Panc1 (cell line): Measurements from ENCODE around the gene IL4. TPM values are rescaled to one million over a fixed set of nuclear protein-coding genes. Genes with fewer than 3 reads are reported as not detected.

Experiments used
- ATAC-seq: fragments of 200-7000 bp; cut with Tn5 transposase; 2 replicates; pipeline ENCODE4 v1.9.1; 2020; ENCODE audit warnings: mild to moderate bottlenecking, moderate library complexity
- BruUV-seq: library from RNA; stranded (reverse); fragments of 400-500 nt; replicated peaks from 2 replicates; lab custom pipeline; 2021; lab: Mats Ljungman, UMichigan
- CTCF ChIA-PET: fragments of 300-600 bp; sonication (Branson Sonifier 250); formaldehyde crosslinking; loops from one replicate; lab custom pipeline; 2022; ENCODE audit warnings: antibody characterized with exemption; lab: Charles Lee
- POLR2A ChIA-PET: fragments of 300-600 bp; sonication (Branson Sonifier 250); formaldehyde crosslinking; loops from one replicate; lab custom pipeline; 2022; ENCODE audit warnings: antibody characterized with exemption; lab: Charles Lee
- DNase-seq: peaks from one replicate; pipeline ENCODE4 v3.0.0-alpha.2; 2010; ENCODE audit warnings: low read depth, low spot score
- H3K27ac ChIP-seq: 2 replicates; pipeline ENCODE4 v1.5.1; 2011; ENCODE audit warnings: mild to moderate bottlenecking, low read length, inconsistent platforms
- H3K27me3 ChIP-seq: fragments of 200-500 bp; sonication (Bioruptor generic); 2 replicates; pipeline ENCODE4 v1.6.0; 2014; ENCODE audit warnings: low read length, inconsistent platforms; ENCODE audit not compliant: control insufficient read depth, insufficient read depth
- H3K36me3 ChIP-seq: fragments of 200-500 bp; sonication (Bioruptor generic); 2 replicates; pipeline ENCODE4 v1.5.1; 2014; ENCODE audit warnings: inconsistent platforms, mild to moderate bottlenecking, low read length, moderate library complexity; ENCODE audit not compliant: control insufficient read depth, insufficient read depth
- H3K4me1 ChIP-seq: 2 replicates; pipeline ENCODE4 v1.5.1; 2011; ENCODE audit warnings: inconsistent platforms, mild to moderate bottlenecking, low read length, moderate library complexity; ENCODE audit not compliant: control insufficient read depth, insufficient read depth
- H3K4me3 ChIP-seq, 2 experiments: 2 replicates each; pipeline ENCODE4 v1.5.1; 2011 to 2012; ENCODE audit warnings: low read depth in 2 of 2, low read length in 2 of 2, mild to moderate bottlenecking in 2 of 2, inconsistent platforms in 1 of 2, moderate library complexity in 1 of 2
- H3K9me3 ChIP-seq: fragments of 200-500 bp; sonication (Bioruptor generic); 2 replicates; pipeline ENCODE4 v1.5.1; 2014; ENCODE audit warnings: low read depth, mild to moderate bottlenecking, inconsistent platforms, low read length, moderate library complexity; ENCODE audit not compliant: control insufficient read depth, insufficient read depth
- POLR2AphosphoS5 ChIP-seq: IDR thresholded peaks from 2 replicates; pipeline ENCODE4 v1.6.1; 2012; ENCODE audit warnings: mild to moderate bottlenecking, low read depth, low read length, moderate library complexity
- SIN3A ChIP-seq: IDR thresholded peaks from 2 replicates; pipeline ENCODE4 v1.6.1; 2012; ENCODE audit warnings: low read depth, mild to moderate bottlenecking, low read length, moderate library complexity, borderline replicate concordance; ENCODE audit not compliant: insufficient read depth
- TCF7L2 ChIP-seq: IDR thresholded peaks from 2 replicates; pipeline ENCODE4 v1.6.1; 2011; ENCODE audit warnings: mild to moderate bottlenecking, low read depth, low read length, inconsistent platforms
- in situ Hi-C: cut with HindIII; loops from 2 replicates; pipeline ENCODE4 v1.10.0; 2016; ENCODE audit warnings: low sequenced_read_pairs, low pct_unique_long_range_greater_than_20kb
- intact Hi-C: fragments of 100-400 bp; cut with micrococcal nuclease; formaldehyde crosslinking; loops from one replicate; pipeline ENCODE4 v1.10.0; 2022; ENCODE audit not compliant: unreplicated experiment
- total RNA-seq: library from RNA; stranded (reverse); gene quantifications from one replicate; pipeline ENCODE4 v1.2.1, GENCODE V29; 2021; ENCODE audit not compliant: unreplicated experiment
- TF ChIP-seq, protein P1 (sequence below), 2 experiments: IDR thresholded peaks; 2 replicates each; pipeline ENCODE4 v1.6.1; 2011 to 2012; ENCODE audit warnings: low read depth in 2 of 2, control low read depth in 1 of 2, low read length in 1 of 2, mild to moderate bottlenecking in 1 of 2, moderate library complexity in 1 of 2; ENCODE audit not compliant: insufficient read depth in 1 of 2
- TF ChIP-seq, protein P2 (sequence below): fragments of 450-650 bp; IDR thresholded peaks from 2 replicates; pipeline ENCODE4 v1.5.1; 2017; ENCODE audit warnings: mild to moderate bottlenecking

IL4 gene
- total RNA-seq, 1 experiment from 2014 or later: not detected

DNA sequence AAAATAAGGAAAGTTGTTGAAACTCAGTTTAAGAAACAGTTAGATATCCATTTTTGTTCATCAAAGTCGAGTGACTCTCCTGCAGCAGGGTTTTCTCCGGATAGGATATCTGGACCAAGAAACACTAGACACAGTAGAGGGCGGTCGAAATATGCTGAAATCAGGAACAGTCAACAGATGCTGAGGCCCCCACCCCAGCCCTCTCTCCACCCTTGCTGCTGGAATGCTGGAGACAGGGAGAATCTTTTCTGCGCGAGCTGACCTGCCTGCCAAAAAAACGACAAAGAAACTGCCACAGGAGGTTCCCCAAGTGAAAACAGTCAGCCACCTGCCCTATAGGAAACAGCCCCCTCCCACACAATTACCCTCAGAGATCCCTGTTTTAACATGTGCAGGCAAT is 20.1 kb upstream of the IL4 start:
- no peaks in the 10 kb centered on the region for H3K36me3 ChIP-seq
- H3K27ac ChIP-seq: no peak overlapping the region
- no peak for DNase-seq
- no peaks in the 10 kb centered on the region for H3K9me3 ChIP-seq
- no TSS peak for BruUV-seq
- POLR2A ChIA-PET: no interaction called here
- in situ Hi-C loops: no loop called here
- H3K4me3 ChIP-seq: no peak overlapping the region
- H3K4me1 ChIP-seq: no peaks in the 10 kb centered on the region
- intact Hi-C loops: no loop called here
- H3K27me3 ChIP-seq: no peaks in the 10 kb centered on the region
- TF ChIP-seq POLR2AphosphoS5 (no peak), TCF7L2 (no peak), SIN3A (no peak)
- TF ChIP-seq, protein P1, sequence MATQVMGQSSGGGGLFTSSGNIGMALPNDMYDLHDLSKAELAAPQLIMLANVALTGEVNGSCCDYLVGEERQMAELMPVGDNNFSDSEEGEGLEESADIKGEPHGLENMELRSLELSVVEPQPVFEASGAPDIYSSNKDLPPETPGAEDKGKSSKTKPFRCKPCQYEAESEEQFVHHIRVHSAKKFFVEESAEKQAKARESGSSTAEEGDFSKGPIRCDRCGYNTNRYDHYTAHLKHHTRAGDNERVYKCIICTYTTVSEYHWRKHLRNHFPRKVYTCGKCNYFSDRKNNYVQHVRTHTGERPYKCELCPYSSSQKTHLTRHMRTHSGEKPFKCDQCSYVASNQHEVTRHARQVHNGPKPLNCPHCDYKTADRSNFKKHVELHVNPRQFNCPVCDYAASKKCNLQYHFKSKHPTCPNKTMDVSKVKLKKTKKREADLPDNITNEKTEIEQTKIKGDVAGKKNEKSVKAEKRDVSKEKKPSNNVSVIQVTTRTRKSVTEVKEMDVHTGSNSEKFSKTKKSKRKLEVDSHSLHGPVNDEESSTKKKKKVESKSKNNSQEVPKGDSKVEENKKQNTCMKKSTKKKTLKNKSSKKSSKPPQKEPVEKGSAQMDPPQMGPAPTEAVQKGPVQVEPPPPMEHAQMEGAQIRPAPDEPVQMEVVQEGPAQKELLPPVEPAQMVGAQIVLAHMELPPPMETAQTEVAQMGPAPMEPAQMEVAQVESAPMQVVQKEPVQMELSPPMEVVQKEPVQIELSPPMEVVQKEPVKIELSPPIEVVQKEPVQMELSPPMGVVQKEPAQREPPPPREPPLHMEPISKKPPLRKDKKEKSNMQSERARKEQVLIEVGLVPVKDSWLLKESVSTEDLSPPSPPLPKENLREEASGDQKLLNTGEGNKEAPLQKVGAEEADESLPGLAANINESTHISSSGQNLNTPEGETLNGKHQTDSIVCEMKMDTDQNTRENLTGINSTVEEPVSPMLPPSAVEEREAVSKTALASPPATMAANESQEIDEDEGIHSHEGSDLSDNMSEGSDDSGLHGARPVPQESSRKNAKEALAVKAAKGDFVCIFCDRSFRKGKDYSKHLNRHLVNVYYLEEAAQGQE (IDR thresholded peaks at IDR 0.05; ENCODE audit: insufficient read depth in 1 of 2, low read depth in 2 of 2, low read length in 1 of 2): no peak
- TF ChIP-seq, protein P2, sequence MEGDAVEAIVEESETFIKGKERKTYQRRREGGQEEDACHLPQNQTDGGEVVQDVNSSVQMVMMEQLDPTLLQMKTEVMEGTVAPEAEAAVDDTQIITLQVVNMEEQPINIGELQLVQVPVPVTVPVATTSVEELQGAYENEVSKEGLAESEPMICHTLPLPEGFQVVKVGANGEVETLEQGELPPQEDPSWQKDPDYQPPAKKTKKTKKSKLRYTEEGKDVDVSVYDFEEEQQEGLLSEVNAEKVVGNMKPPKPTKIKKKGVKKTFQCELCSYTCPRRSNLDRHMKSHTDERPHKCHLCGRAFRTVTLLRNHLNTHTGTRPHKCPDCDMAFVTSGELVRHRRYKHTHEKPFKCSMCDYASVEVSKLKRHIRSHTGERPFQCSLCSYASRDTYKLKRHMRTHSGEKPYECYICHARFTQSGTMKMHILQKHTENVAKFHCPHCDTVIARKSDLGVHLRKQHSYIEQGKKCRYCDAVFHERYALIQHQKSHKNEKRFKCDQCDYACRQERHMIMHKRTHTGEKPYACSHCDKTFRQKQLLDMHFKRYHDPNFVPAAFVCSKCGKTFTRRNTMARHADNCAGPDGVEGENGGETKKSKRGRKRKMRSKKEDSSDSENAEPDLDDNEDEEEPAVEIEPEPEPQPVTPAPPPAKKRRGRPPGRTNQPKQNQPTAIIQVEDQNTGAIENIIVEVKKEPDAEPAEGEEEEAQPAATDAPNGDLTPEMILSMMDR: no peak
- ATAC-seq: no peak
- CTCF ChIA-PET: no interaction called here

DNA sequence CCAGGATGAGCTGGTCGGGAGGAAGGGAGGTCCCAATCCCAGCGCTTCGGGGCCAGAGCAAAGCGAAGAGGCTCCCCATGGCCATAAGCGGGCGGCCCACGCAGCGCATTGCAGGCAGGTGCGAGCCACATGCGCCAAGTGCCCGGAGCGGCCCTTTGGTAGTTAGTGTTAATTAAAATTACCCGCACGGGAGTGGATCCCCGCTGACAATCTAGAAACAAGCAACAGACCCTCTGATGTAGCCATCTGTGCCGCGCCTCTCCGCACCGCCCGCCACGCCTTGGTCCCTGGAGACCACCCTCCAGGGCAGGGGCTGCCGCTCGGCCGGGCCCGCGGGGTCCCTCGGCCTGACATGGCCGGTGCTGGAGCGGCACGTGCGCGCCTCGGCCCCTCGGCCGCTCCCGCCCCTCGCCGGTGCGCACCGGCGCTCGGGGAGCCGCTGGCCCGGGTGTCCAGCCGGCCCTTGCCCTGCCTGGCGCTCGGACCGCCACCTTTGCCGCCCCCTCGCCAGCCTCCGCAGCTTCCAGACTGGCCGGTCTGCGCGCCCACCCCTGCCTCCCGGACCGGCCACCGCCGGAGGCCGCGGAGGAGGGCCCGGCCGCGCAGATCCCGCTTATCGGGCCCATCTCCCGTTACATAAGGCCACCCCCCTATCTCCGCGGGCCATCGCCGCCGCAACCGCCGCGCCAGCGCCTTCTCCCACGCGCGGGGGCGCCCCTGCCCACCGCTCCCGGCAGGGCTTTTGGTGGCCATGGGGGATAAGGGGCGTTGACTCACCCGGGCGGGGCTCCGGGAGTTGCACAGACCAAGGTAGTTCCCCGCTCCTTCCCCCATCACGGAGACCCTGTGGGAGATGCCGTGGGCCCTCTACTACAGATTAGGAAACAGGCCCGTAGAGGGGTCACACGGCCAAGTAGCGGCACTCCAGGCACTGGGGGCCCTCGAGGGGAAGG is 17.7 kb upstream of the IL4 start:
- intact Hi-C loops: no loop called here
- TF ChIP-seq POLR2AphosphoS5: no peak
- TF ChIP-seq, protein P2: no peak
- TF ChIP-seq, protein P1 (IDR thresholded peaks at IDR 0.05; ENCODE audit: insufficient read depth in 1 of 2, low read depth in 2 of 2, low read length in 1 of 2): no peak
- TF ChIP-seq TCF7L2: no peak
- no peak for TF ChIP-seq SIN3A
- POLR2A ChIA-PET: no interaction called here

More for the DNA sequence above, 17.7 kb upstream of the IL4 start:
- Histone ChIP-seq H3K4me1 (no peaks in the 10 kb centered on the region), H3K27me3 (no peaks in the 10 kb centered on the region), H3K36me3 (no peaks in the 10 kb centered on the region), H3K4me3 (peak overlapping the region; percentile 34 to 45), H3K27ac (no peak overlapping the region), H3K9me3 (no peaks in the 10 kb centered on the region)
- CTCF ChIA-PET: no interaction called here
- in situ Hi-C loops: no loop called here
- ATAC-seq (peak; percentile 28), DNase-seq (no peak)
- BruUV-seq: no TSS peak
